NCI-H2107 (cell line): Measurements from ENCODE around the gene MORN4.
"Not testable (repeated sequence)": the region's sequence is repeated elsewhere in the genome, so short reads cannot be mapped to it uniquely, and the experiment has no call there.

ENCODE experiments used
- DNase-seq: peaks from one replicate; lab custom pipeline; 2025; lab: John Stamatoyannopoulos, UW

Gene MORN4

DNA sequence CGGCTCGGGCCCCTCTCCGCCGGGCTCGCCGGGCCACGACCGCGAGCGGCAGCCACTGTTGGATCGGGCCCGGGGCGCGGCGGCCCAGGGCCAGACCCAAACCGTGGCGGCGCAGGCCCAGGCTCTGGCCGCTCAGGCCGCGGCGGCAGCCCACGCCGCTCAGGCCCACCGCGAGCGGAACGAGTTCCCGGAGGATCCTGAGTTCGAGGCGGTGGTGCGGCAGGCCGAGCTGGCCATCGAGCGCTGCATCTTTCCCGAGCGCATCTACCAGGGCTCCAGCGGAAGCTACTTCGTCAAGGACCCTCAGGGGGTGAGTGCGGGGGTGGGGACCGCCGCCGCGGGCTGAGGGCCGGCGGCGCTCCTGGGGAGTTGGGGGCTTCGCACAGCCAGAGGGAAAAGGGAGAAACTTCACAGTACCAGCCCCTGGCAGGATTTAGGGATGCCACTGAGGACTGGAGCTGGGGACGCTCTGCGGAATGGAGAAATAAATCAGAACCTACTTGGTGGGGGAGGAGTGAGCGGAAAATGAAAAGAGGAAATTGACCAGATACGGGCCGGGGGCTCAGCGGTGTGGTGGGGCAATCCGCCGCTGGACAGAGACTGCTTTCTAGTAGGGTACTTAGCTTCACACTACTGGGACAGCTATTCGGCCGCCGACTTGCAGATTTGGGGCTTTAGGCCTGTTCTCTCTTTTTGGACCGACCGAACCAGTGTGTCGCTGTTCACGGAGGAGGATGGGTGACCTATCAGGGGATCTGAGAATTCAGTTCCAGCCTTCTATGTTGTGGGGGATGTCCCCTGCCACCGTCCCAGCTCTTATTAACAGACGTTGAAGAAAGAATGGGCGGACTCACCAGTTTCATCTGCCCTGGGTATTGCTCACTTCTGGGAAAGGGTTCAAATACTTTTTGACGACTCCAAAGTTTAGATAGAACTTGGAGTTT, 7.8 kb upstream of the MORN4 start:
- DNase-seq, result no peak

GRCh38 chr10:97640174-97640867, 7.0 kb upstream of the MORN4 start, which contains the start of gene PI4K2A:
PI4K2A (plus strand) TSS chr10:97640671; CDS start chr10:97640743, 72 bp downstream.
- peak; percentile 82 for DNase-seq

- not testable (repeated sequence) for DNase-seq
Measured at GRCh38 chr10:97639090-97639489, 5.8 kb upstream of the MORN4 start.

DNA sequence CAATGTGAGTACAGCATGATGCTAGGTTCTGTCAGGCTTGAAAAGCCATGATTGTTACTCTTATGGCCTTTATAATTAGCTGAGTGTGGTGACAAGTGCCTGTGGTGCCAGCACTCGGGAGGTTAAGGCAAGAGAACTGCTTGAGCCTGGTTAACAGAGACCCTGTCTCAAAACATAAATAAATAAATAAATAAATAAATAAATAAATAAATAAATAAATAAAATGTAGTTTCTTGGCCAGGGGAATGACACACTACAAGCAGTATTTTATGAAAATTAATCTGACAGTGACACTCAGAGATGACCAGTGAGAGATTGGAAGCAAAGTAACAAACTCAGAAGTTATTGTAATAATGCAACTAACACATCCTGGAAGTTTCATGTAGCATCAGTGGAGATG, 2.3 kb upstream of the MORN4 start:
- no peak for DNase-seq

- DNase-seq, result no peak
Measured at GRCh38 chr10:97633921-97634320, 621 bp upstream of the MORN4 start.

GRCh38 chr10:97631098-97631497, 2.2 kb downstream of the MORN4 start:
- DNase-seq, result no peak

- DNase-seq, result no peak
Measured at GRCh38 chr10:97629289-97629688, 4.0 kb downstream of the MORN4 start.

DNA sequence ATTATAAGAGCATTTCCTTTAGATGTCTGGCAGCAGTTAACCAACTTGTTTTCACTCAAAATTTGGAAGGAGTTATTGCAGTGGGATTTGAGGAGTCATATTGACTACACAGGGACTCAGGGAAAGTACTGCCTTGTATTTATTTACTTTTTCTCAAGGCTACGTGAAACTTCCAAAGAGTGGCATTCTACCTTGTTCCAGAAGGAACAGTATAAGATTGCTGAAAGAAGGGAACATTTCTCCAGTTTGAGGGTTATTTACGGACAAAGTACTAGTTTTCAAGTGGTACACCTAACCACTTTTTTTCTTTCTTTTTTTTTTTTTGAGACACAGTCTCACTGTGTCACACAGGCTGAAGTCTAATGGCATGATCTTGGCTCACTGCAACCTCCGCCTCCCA, 5.1 kb downstream of the MORN4 start:
- no peak for DNase-seq

GRCh38 chr10:97627731-97628130, 5.6 kb downstream of the MORN4 start:
- no peak for DNase-seq

DNA sequence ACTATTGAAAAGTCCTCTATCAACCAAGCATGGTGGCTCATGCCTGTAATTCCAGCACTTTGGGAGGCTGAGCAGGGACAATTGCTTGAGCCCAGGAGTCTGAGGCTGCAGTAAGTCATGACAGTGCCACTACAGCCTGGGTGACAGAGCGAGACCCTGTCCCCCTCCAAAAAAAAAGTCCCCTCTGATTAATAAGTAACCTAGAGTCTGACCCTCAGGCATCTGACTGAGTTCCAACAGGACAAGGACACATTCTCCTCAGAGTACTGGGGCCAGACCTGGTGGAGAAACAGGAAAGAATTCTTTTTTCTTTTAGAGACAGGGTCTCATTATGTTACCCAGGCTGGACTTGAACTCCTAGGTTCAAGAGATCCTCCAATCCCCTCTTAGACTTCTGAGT, 10.0 kb downstream of the MORN4 start:
- DNase-seq, result no peak

GRCh38 chr10:97618733-97619132, 14.6 kb downstream of the MORN4 start:
- DNase-seq, result no peak

DNA sequence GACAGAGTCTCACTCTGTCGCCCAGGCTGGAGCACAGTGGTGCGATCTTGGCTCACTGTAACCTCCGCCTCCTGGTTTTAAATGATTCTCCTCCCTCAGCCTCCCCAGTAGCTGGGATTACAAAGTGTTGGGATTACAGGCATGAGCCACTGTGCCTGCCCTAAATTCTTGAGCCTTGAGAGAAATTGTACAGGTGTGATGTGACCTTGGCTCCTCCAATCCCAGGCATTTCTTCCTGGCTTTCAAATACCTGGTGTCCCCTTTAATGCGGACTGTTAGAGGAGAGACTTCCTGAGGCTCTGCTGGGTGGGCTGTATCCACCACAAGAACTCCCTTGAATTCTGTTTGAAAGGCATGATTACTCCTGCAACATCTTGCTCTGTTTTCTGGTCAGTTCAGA, 15.0 kb downstream of the MORN4 start:
- DNase-seq, result no peak

DNA sequence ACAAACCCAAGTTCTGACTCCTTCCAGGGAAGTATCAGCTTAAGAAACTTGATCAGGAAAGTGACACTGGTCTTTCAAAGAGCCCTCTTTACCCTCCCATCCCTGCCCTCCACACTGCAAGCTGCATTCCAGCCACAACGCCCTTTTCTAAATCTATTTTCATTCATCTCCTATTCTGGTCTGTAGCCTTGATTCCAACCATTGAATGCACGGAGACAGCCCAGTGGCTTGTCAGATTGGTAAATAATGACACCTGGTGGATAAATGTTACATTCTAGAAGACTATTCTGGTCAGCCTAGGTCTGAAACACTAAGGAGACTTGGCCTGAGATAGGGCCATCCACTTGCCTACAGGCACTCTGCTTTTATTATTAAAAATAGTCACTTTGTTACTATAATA, 20.9 kb downstream of the MORN4 start:
- DNase-seq, result no peak

DNA sequence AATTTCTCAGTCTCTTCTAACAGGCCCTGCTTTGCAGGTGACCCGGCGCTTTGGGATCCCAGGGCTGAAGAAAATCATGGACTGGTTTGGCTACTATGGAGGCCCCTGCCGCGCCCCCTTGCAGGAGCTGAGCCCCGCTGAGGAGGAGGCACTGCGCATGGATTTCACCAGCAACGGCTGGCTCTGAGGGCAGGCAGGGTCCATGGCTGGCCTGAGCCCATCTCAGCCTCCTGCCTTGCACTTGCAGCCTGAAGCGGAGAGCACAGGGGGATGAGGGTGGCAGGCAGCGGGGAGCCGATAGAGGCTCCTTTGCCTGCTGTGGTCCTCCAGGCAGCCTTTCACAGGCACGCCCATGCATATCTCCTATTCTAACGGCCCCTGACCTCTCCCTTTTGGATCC, 21.8 kb downstream of the MORN4 start:
- no peak for DNase-seq

- no peak for DNase-seq
Measured at GRCh38 chr10:97608991-97609561, 24.2 kb downstream of the MORN4 start.

DNA sequence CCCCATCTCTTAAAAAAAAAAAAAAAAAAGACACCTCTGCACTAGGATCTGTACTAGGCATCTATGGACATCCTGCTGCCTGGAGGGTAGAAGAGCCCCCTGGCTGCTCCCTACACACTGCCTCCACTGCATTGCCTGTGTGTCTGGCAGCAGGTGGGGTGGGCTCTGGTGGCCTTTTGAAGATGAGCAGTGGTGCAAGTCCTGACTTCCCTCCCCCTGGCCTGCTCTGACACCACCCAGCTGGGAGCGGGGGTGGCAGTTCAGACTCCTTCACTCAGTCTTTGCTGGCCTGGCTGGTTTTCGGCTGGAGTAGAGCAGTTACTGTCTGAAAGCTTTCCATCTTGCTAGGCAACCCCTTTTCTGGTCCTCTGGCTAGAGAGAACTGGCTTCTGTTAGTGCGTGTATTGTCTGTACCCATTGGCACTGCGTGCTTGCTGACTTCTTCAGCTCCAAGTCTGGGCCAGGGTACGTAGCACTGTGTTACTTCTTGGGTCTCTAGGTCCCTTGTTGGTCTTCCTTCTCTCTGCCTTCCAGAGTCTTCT, 26.1 kb downstream of the MORN4 start:
- DNase-seq, result no peak

GRCh38 chr10:97601268-97602215, 31.8 kb downstream of the MORN4 start:
- DNase-seq, result no peak

GRCh38 chr10:97600616-97601015, 32.7 kb downstream of the MORN4 start:
- no peak for DNase-seq

DNA sequence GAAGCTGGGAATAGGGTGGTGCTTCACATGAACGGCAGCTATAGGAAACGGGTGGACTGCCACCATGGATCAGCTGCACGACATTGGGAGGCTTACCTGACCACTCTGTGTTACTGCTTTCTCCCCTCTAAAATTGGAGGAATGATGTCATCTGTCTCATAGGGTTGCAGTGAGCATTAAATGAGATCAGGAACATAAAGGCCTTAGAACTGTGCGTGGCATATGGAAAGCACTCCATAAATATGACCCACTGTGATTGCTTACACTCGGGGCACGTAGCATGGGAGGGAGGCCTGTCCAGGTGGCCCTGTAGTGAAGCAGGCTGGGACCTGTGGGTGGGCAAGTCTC, 34.1 kb downstream of the MORN4 start:
- DNase-seq, result no peak

DNA sequence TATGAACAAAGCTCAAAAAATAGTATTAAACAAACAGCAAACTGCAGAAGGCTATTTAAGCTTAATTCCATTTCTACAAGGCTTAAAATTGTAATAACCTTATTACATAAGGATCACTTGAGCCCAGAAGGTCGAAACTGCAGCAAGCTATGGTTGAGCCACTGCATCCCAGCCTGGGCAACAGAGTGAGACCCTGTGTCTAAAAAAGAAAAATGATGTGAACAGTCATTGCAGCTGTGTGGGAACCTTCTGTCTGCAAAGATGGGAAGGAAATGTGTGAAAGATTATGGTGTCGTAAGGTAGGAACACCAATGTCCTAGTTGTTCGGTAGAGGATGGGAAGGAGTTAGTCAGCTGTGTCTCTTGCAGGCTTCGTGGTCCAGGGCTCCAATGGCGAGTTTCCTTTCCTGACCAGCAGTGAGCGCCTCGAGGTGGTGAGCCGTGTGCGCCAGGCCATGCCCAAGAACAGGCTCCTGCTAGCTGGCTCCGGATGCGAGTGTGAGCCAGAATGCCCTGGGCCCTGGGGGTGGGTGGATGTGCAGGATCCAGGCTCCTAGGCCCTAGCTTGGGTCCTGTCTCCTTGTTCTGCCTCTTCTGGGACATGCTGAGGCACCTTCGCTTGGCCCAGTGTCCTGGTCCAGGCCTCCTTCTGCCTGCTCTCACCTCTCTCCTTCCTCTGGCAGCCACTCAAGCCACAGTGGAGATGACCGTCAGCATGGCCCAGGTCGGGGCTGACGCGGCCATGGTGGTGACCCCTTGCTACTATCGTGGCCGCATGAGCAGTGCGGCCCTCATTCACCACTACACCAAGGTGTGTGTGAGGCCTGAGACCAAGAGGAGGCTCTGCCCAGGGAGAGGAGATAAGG, 34.7 kb downstream of the MORN4 start:
- no peak for DNase-seq

DNA sequence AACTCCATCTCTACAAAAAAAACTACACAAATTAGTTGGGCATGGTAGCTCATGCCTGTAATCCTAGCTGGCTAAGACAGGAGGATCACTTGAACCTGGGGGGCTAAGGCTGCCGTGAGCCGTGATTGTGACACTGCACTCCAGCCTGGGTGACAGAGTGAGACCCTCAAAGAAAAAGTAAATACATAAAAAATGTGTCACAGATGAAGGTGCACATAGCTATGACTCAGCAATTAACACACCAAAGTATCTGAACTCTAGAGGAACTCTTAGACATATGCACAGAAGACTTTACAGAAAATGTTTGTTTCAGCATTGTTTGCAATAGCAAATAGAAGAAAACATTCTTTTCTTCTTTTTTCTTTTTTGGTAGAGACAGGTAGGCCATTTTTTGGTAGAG, 35.5 kb downstream of the MORN4 start:
- no peak for DNase-seq
